Measurements from ENCODE around the gene FATE1. TPM values are rescaled to one million over a fixed set of nuclear protein-coding genes. Genes with fewer than 3 reads are reported as not detected.

Gene FATE1
- total RNA-seq, 1 donor from 2014 or later = not detected

Other genes with a start within 250 kb of the FATE1 start
- gene PASD1, start 152.4 kb upstream of the FATE1 start, total RNA-seq = not detected in 2 replicates
- not detected in 2 replicates for gene PRRG3, start 20.6 kb upstream of the FATE1 start, total RNA-seq
- gene CNGA2, start 18.7 kb downstream of the FATE1 start, total RNA-seq = not detected in 2 replicates
- not detected in 2 replicates for gene MAGEA4, start 196.9 kb downstream of the FATE1 start, total RNA-seq

Data from activated CD4-positive, alpha-beta T cell treated with anti-CD3 and anti-CD28 coated beads, Interleukin-2, amount 10 ng/mL, durations not matched to agents 24 days and 14 days (primary cell).